ENCODE measurements around the gene HMSD.

The HMSD gene

GRCh38 chr18:63997606-63998005 is 48.5 kb downstream of the HMSD start:
- no peak overlapping the region for H3K4me3 ChIP-seq (ENCODE audit: control insufficient read depth, low read depth, low read length)
- no peak for DNase-seq (ENCODE audit: low read depth)
- TF ChIP-seq, protein P1, sequence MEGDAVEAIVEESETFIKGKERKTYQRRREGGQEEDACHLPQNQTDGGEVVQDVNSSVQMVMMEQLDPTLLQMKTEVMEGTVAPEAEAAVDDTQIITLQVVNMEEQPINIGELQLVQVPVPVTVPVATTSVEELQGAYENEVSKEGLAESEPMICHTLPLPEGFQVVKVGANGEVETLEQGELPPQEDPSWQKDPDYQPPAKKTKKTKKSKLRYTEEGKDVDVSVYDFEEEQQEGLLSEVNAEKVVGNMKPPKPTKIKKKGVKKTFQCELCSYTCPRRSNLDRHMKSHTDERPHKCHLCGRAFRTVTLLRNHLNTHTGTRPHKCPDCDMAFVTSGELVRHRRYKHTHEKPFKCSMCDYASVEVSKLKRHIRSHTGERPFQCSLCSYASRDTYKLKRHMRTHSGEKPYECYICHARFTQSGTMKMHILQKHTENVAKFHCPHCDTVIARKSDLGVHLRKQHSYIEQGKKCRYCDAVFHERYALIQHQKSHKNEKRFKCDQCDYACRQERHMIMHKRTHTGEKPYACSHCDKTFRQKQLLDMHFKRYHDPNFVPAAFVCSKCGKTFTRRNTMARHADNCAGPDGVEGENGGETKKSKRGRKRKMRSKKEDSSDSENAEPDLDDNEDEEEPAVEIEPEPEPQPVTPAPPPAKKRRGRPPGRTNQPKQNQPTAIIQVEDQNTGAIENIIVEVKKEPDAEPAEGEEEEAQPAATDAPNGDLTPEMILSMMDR (conservative IDR thresholded peaks at IDR 0.05; ENCODE audit: control insufficient read depth, insufficient read depth, low read depth, low read length) = no peak

DNA sequence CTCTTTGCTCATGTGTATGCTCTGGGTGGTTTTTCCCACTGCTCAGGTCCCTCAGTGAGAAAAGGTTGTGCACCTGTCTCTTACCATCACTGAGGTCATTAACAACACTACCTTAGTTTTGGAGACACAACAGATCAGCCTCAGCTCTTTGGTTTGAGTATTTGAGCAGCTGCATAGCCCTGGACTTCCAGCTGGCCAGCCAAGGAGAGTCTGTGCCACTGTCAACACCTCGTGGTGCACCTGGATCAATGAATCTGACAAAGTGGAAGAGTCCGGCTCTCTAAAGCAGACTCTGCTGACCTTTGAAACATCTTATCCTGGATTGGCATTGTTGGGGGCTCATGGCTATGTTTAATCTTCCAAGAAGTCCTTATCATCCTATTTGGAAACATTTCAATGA is 50.8 kb downstream of the HMSD start:
- TF ChIP-seq, protein P1 (conservative IDR thresholded peaks at IDR 0.05; ENCODE audit: control insufficient read depth, insufficient read depth, low read depth, low read length) = no peak
- H3K4me3 ChIP-seq (ENCODE audit: control insufficient read depth, low read depth, low read length) = no peak overlapping the region

DNA sequence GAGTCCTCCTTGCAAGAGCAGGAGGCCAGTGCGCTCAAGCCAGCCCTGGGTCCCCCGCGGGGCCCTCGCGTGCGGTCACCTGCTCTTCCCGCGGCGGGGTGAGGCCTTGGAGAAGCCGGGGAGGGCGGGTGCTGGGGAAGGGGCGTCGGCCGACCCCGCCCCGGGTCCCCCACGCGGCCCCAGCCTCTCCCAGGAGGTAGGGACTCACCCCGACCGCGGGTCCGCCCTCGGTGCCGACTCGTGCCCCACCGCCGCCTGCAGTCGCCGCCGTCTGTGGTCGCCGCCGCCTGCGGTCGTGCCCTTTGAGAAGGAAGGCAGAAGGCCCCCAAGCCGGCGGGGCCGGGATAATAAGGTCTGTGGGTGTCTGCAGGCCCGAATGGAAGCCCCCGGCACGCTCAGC is 53.5 kb downstream of the HMSD start:
- H3K4me3 ChIP-seq (ENCODE audit: control insufficient read depth, low read depth, low read length) = no peak overlapping the region
- TF ChIP-seq, protein P1 (conservative IDR thresholded peaks at IDR 0.05; ENCODE audit: control insufficient read depth, insufficient read depth, low read depth, low read length) = no peak
- DNase-seq (ENCODE audit: low read depth) = no peak

More for the DNA sequence above, 50.8 kb downstream of the HMSD start:
- no peak for DNase-seq (ENCODE audit: low read depth)

- DNase-seq (ENCODE audit: low read depth) = no peak
- TF ChIP-seq, protein P1 (conservative IDR thresholded peaks at IDR 0.05; ENCODE audit: control insufficient read depth, insufficient read depth, low read depth, low read length) = no peak
- H3K4me3 ChIP-seq (ENCODE audit: control insufficient read depth, low read depth, low read length) = no peak overlapping the region
These were observed 60.2 kb downstream of the HMSD start for GRCh38 chr18:64009305-64009704.
